ENCODE data around the gene BBS2. TPM values are rescaled to one million over a fixed set of nuclear protein-coding genes. Genes with fewer than 3 reads are reported as not detected.

The BBS2 gene
- total and polyA plus RNA-seq, 9 of the 15 experiments (the other 6 are each of a cell fraction or from before 2014, with no cell fraction given), result 4.2 to 22.7 (median 10.2) TPM

Other genes starting within 250 kb of the BBS2 start
Only the 7 nearest of the 15 such genes appear.
- gene AMFR, start 94.5 kb downstream of the BBS2 start, total RNA-seq (2014; rRNA removed), result 99.9 and 121 TPM in 2 replicates
- 70.4 and 72.1 TPM in 2 replicates for gene AMFR, start 94.5 kb downstream of the BBS2 start, total RNA-seq (2014; rRNA removed; fragmentation: Illumina TruSeq; extraction: Trizol)
- 57.0 and 61.0 TPM in 2 replicates for gene AMFR, start 94.5 kb downstream of the BBS2 start, total RNA-seq (2015; rRNA removed; fragmentation: Illumina TruSeq; extraction: Trizol)
- 102 and 113 TPM in 2 replicates for gene AMFR, start 94.5 kb downstream of the BBS2 start, total RNA-seq (2021)
- 58.4 and 62.2 TPM in 2 replicates for gene AMFR, start 94.5 kb downstream of the BBS2 start, polyA plus RNA-seq (2011; rRNA removed)
- gene AMFR, start 94.5 kb downstream of the BBS2 start, polyA plus RNA-seq (2014; fragmentation: Illumina TruSeq; extraction: Trizol), result 50.6 and 51.7 TPM in 2 replicates
- gene AMFR, start 94.5 kb downstream of the BBS2 start, polyA plus RNA-seq (2014; fragmentation: Nextera tagmentation; extraction: Ambion mirVana), result 10 to 100 TPM; 15.6 to 27.3 TPM
- 43.8 and 50.9 TPM in 2 replicates for gene AMFR, start 94.5 kb downstream of the BBS2 start, polyA plus RNA-seq (2014; rRNA removed)
- 72.5 and 172 TPM in 2 replicates for gene NUDT21, start 68.7 kb downstream of the BBS2 start, total RNA-seq (2014; rRNA removed)
- gene NUDT21, start 68.7 kb downstream of the BBS2 start, total RNA-seq (2014; rRNA removed; fragmentation: Illumina TruSeq; extraction: Trizol), result 123 and 159 TPM in 2 replicates
- 102 and 112 TPM in 2 replicates for gene NUDT21, start 68.7 kb downstream of the BBS2 start, total RNA-seq (2015; rRNA removed; fragmentation: Illumina TruSeq; extraction: Trizol)
- gene NUDT21, start 68.7 kb downstream of the BBS2 start, total RNA-seq (2021), result 200 and 218 TPM in 2 replicates
- gene NUDT21, start 68.7 kb downstream of the BBS2 start, polyA plus RNA-seq (2011; rRNA removed), result 142 and 160 TPM in 2 replicates
- 121 and 146 TPM in 2 replicates for gene NUDT21, start 68.7 kb downstream of the BBS2 start, polyA plus RNA-seq (2014; fragmentation: Illumina TruSeq; extraction: Trizol)
- 100 to 1,000 TPM; 109 to 135 TPM for gene NUDT21, start 68.7 kb downstream of the BBS2 start, polyA plus RNA-seq (2014; fragmentation: Nextera tagmentation; extraction: Ambion mirVana)
- 62.4 and 69.4 TPM in 2 replicates for gene NUDT21, start 68.7 kb downstream of the BBS2 start, polyA plus RNA-seq (2014; rRNA removed)
- gene OGFOD1, start 68.5 kb downstream of the BBS2 start, total RNA-seq (2014; rRNA removed), result 107 and 123 TPM in 2 replicates
- gene OGFOD1, start 68.5 kb downstream of the BBS2 start, total RNA-seq (2014; rRNA removed; fragmentation: Illumina TruSeq; extraction: Trizol), result 81.7 and 85.8 TPM in 2 replicates
- 56.4 and 62.3 TPM in 2 replicates for gene OGFOD1, start 68.5 kb downstream of the BBS2 start, total RNA-seq (2015; rRNA removed; fragmentation: Illumina TruSeq; extraction: Trizol)
- 69.5 and 71.1 TPM in 2 replicates for gene OGFOD1, start 68.5 kb downstream of the BBS2 start, total RNA-seq (2021)
- 66.3 and 73.1 TPM in 2 replicates for gene OGFOD1, start 68.5 kb downstream of the BBS2 start, polyA plus RNA-seq (2011; rRNA removed)
- 88.9 and 90.0 TPM in 2 replicates for gene OGFOD1, start 68.5 kb downstream of the BBS2 start, polyA plus RNA-seq (2014; fragmentation: Illumina TruSeq; extraction: Trizol)
- 100 to 1,000 TPM in 1 of 2 experiments, 10 to 100 TPM in 1; 60.4 to 134 TPM for gene OGFOD1, start 68.5 kb downstream of the BBS2 start, polyA plus RNA-seq (2014; fragmentation: Nextera tagmentation; extraction: Ambion mirVana)
- gene OGFOD1, start 68.5 kb downstream of the BBS2 start, polyA plus RNA-seq (2014; rRNA removed), result 88.4 and 101 TPM in 2 replicates
- not detected in 2 replicates for gene MT4, start 45.0 kb upstream of the BBS2 start, total RNA-seq (2014; rRNA removed)
- not detected in 2 replicates for gene MT4, start 45.0 kb upstream of the BBS2 start, total RNA-seq (2014; rRNA removed; fragmentation: Illumina TruSeq; extraction: Trizol)
- gene MT4, start 45.0 kb upstream of the BBS2 start, total RNA-seq (2015; rRNA removed; fragmentation: Illumina TruSeq; extraction: Trizol), result not detected in 2 replicates
- gene MT4, start 45.0 kb upstream of the BBS2 start, total RNA-seq (2021), result not detected in 2 replicates
- gene MT4, start 45.0 kb upstream of the BBS2 start, polyA plus RNA-seq (2011; rRNA removed), result not detected in 2 replicates
- not detected in 2 replicates for gene MT4, start 45.0 kb upstream of the BBS2 start, polyA plus RNA-seq (2014; fragmentation: Illumina TruSeq; extraction: Trizol)
- not detected for gene MT4, start 45.0 kb upstream of the BBS2 start, polyA plus RNA-seq (2014; fragmentation: Nextera tagmentation; extraction: Ambion mirVana)
- gene MT4, start 45.0 kb upstream of the BBS2 start, polyA plus RNA-seq (2014; rRNA removed), result not detected in 2 replicates
- not detected in 2 replicates for gene MT3, start 69.5 kb upstream of the BBS2 start, total RNA-seq (2014; rRNA removed)
- gene MT3, start 69.5 kb upstream of the BBS2 start, total RNA-seq (2014; rRNA removed; fragmentation: Illumina TruSeq; extraction: Trizol), result not detected in 2 replicates
- not detected in 2 replicates for gene MT3, start 69.5 kb upstream of the BBS2 start, total RNA-seq (2015; rRNA removed; fragmentation: Illumina TruSeq; extraction: Trizol)
- not detected in 2 replicates for gene MT3, start 69.5 kb upstream of the BBS2 start, total RNA-seq (2021)
- not detected in 2 replicates for gene MT3, start 69.5 kb upstream of the BBS2 start, polyA plus RNA-seq (2011; rRNA removed)
- gene MT3, start 69.5 kb upstream of the BBS2 start, polyA plus RNA-seq (2014; fragmentation: Illumina TruSeq; extraction: Trizol), result not detected in 2 replicates
- gene MT3, start 69.5 kb upstream of the BBS2 start, polyA plus RNA-seq (2014; fragmentation: Nextera tagmentation; extraction: Ambion mirVana), result not detected
- not detected in 2 replicates for gene MT3, start 69.5 kb upstream of the BBS2 start, polyA plus RNA-seq (2014; rRNA removed)
- gene MT2A, start 88.6 kb upstream of the BBS2 start, total RNA-seq (2014; rRNA removed), result 7.3 and 11.7 TPM in 2 replicates
- 1.9 and 2.0 TPM in 2 replicates for gene MT2A, start 88.6 kb upstream of the BBS2 start, total RNA-seq (2014; rRNA removed; fragmentation: Illumina TruSeq; extraction: Trizol)
- gene MT2A, start 88.6 kb upstream of the BBS2 start, total RNA-seq (2015; rRNA removed; fragmentation: Illumina TruSeq; extraction: Trizol), result 4.7 and 8.5 TPM in 2 replicates
- gene MT2A, start 88.6 kb upstream of the BBS2 start, total RNA-seq (2021), result 11.9 and 14.4 TPM in 2 replicates
- 7.0 and 30.7 TPM in 2 replicates for gene MT2A, start 88.6 kb upstream of the BBS2 start, polyA plus RNA-seq (2011; rRNA removed)
- gene MT2A, start 88.6 kb upstream of the BBS2 start, polyA plus RNA-seq (2014; fragmentation: Illumina TruSeq; extraction: Trizol), result 3.6 and 5.9 TPM in 2 replicates
- gene MT2A, start 88.6 kb upstream of the BBS2 start, polyA plus RNA-seq (2014; fragmentation: Nextera tagmentation; extraction: Ambion mirVana), result 10 to 100 TPM; 13.3 to 16.9 TPM
- 10.0 and 12.0 TPM in 2 replicates for gene MT2A, start 88.6 kb upstream of the BBS2 start, polyA plus RNA-seq (2014; rRNA removed)
- 0.29 and 0.45 TPM in 2 replicates for gene MT1E, start 105.8 kb upstream of the BBS2 start, total RNA-seq (2014; rRNA removed)
- not detected in 2 replicates for gene MT1E, start 105.8 kb upstream of the BBS2 start, total RNA-seq (2014; rRNA removed; fragmentation: Illumina TruSeq; extraction: Trizol)
- 0.29 and 0.38 TPM in 2 replicates for gene MT1E, start 105.8 kb upstream of the BBS2 start, total RNA-seq (2015; rRNA removed; fragmentation: Illumina TruSeq; extraction: Trizol)
- gene MT1E, start 105.8 kb upstream of the BBS2 start, total RNA-seq (2021), result 0.47 and 0.74 TPM in 2 replicates
- gene MT1E, start 105.8 kb upstream of the BBS2 start, polyA plus RNA-seq (2011; rRNA removed), result 0.45 and 2.3 TPM in 2 replicates
- not detected in 2 replicates for gene MT1E, start 105.8 kb upstream of the BBS2 start, polyA plus RNA-seq (2014; fragmentation: Illumina TruSeq; extraction: Trizol)
- under 1 TPM in 1 of 2 experiments, not detected in 1; 0.52 TPM for gene MT1E, start 105.8 kb upstream of the BBS2 start, polyA plus RNA-seq (2014; fragmentation: Nextera tagmentation; extraction: Ambion mirVana)
- gene MT1E, start 105.8 kb upstream of the BBS2 start, polyA plus RNA-seq (2014; rRNA removed), result 0.81 TPM in 1 of 2 replicates, not detected in the other

All from K562 (cell line).